Type B pancreatic cell (in vitro differentiated cells): Measurements from ENCODE around the gene AKIRIN2. TPM values are rescaled to one million over a fixed set of nuclear protein-coding genes. Genes with fewer than 3 reads are reported as not detected.

Experiments
- DNase-seq: peaks from one replicate; pipeline ENCODE4 v3.0.0; 2021; ENCODE audit warnings: mixed read lengths; ENCODE audit not compliant: unreplicated experiment; ENCODE audit errors: extremely low spot score
- H3K27ac Mint-ChIP-seq: 2 replicates; pipeline ENCODE4 v1.8.0; 2021; ENCODE audit warnings: mild to moderate bottlenecking, mixed read lengths
- H3K27me3 Mint-ChIP-seq: 2 replicates; pipeline ENCODE4 v1.8.0; 2021; ENCODE audit warnings: mixed read lengths
- H3K36me3 Mint-ChIP-seq: 2 replicates; pipeline ENCODE4 v1.8.0; 2021; ENCODE audit warnings: mixed read lengths
- H3K4me1 Mint-ChIP-seq: one replicate; pipeline ENCODE4 v1.8.0; 2021; ENCODE audit warnings: mixed read lengths; ENCODE audit not compliant: unreplicated experiment
- H3K4me3 Mint-ChIP-seq: 2 replicates; pipeline ENCODE4 v1.8.0; 2021; ENCODE audit warnings: mild to moderate bottlenecking, mixed read lengths
- H3K9me3 Mint-ChIP-seq: 2 replicates; pipeline ENCODE4 v1.8.0; 2021; ENCODE audit warnings: mixed read lengths
- CTCF ChIP-seq: fragments of 200-600 bp; sonication (generic); conservative IDR thresholded peaks from 2 replicates; pipeline ENCODE4 v1.5.0; 2021; ENCODE audit warnings: antibody characterized with exemption, mild to moderate bottlenecking
- total RNA-seq: library from RNA; stranded (reverse); gene quantifications from 2 replicates; pipeline ENCODE4 v1.2.1, GENCODE V29; 2021; ENCODE audit warnings: low replicate concordance

The AKIRIN2 gene
- total RNA-seq, 1 donor from 2014 or later, result 61.7 TPM

GRCh38 chr6:87672641-87673040, 29.4 kb downstream of the AKIRIN2 start:
- H3K4me3 Mint-ChIP-seq, result no peak overlapping the region
- H3K9me3 Mint-ChIP-seq, result no peaks in the 10 kb centered on the region
- H3K27me3 Mint-ChIP-seq, result no peaks in the 10 kb centered on the region
- peaks cover 35% of the 10 kb centered on the region for H3K36me3 Mint-ChIP-seq
- no peak overlapping the region for H3K27ac Mint-ChIP-seq
- TF ChIP-seq CTCF, result no peak
- H3K4me1 Mint-ChIP-seq, result peaks cover 7% of the 10 kb centered on the region
- no peak for DNase-seq

DNA sequence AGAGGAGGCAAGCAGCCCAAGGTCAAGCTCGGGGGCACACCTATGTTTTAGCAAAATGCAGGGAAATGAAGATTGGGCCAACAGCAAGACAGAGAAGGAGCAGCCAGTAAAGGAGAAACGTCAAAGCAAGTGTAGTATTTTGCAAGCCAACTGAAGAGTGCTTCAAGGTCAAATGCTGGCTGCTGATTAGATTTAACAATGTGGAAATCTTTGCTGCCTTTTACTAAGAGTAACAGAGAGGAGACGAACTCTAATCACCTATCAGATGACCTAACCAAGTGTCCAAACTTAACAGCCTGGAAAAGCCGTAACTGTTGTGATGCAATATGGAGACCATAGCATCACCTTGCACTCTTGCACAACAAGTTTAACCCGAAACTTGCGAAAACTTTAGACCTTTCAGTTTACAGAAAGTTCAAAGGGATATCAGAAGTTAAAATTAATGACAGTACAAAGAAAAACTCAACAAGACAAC, 30.4 kb downstream of the AKIRIN2 start:
- TF ChIP-seq CTCF, result no peak

GRCh38 chr6:87670707-87671106, 31.3 kb downstream of the AKIRIN2 start:
- Mint-ChIP-seq H3K36me3 (peaks cover 32% of the 10 kb centered on the region), H3K27me3 (no peaks in the 10 kb centered on the region)

More for the DNA sequence above, 30.4 kb downstream of the AKIRIN2 start:
- no peak for DNase-seq
- Mint-ChIP-seq H3K9me3 (no peaks in the 10 kb centered on the region), H3K27ac (peak overlapping the region; percentile 33), H3K4me1 (peaks cover 7% of the 10 kb centered on the region), H3K4me3 (no peak overlapping the region), H3K27me3 (no peaks in the 10 kb centered on the region), H3K36me3 (peaks cover 35% of the 10 kb centered on the region)

DNA sequence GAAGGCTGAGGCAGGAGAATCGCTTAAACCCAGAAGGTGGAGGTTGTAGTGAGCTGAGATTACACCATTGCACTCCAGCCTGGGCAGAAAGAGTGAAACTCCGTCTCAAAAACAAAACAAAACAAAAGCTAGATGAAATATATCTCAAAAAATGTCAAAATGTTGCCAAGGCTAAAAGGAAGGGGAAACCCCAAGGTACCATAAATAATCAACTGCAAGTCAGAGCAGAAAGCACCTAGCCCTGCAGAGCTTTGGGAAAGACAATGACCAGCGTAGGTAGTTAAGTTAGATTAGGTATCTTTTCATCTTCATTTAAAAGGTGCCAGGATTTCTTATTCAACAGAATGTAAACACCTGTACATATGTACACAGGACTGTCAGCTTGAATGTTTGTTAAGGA, 33.0 kb downstream of the AKIRIN2 start:
- TF ChIP-seq CTCF, result no peak
- peaks cover 26% of the 10 kb centered on the region for H3K36me3 Mint-ChIP-seq

More at GRCh38 chr6:87670707-87671106, 31.3 kb downstream of the AKIRIN2 start:
- no peak for DNase-seq
- Mint-ChIP-seq H3K27ac (peak overlapping the region; percentile 33), H3K4me1 (peaks cover 7% of the 10 kb centered on the region), H3K9me3 (no peaks in the 10 kb centered on the region), H3K4me3 (no peak overlapping the region)
- TF ChIP-seq CTCF, result no peak

DNA sequence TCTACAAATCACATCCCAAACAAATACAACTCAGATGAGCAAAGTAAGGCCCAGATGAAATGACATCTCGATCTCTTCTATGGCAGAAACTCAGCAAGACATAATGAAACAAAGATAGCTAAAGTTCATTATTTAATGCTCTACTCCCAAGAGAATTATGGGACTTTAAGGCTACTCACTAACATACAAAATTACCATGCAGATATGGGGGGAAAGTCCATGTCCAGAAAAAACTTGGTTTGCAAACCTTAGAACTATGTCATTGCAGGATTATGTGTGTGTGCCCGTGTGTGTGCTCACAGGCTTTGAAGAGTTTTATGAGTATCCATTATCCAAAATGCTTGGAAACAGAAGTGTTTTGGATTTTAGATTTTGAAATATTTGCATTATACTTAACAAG, 34.0 kb downstream of the AKIRIN2 start:
- no peak overlapping the region for H3K4me3 Mint-ChIP-seq
- no peaks in the 10 kb centered on the region for H3K9me3 Mint-ChIP-seq
- H3K27ac Mint-ChIP-seq, result no peak overlapping the region
- peaks cover 26% of the 10 kb centered on the region for H3K36me3 Mint-ChIP-seq
- TF ChIP-seq CTCF, result no peak
- peaks cover 7% of the 10 kb centered on the region for H3K4me1 Mint-ChIP-seq
- no peaks in the 10 kb centered on the region for H3K27me3 Mint-ChIP-seq
- no peak for DNase-seq

More for the DNA sequence above, 33.0 kb downstream of the AKIRIN2 start:
- Mint-ChIP-seq H3K4me3 (no peak overlapping the region), H3K9me3 (no peaks in the 10 kb centered on the region), H3K27me3 (no peaks in the 10 kb centered on the region), H3K4me1 (peaks cover 7% of the 10 kb centered on the region), H3K27ac (no peak overlapping the region)
- no peak for DNase-seq

DNA sequence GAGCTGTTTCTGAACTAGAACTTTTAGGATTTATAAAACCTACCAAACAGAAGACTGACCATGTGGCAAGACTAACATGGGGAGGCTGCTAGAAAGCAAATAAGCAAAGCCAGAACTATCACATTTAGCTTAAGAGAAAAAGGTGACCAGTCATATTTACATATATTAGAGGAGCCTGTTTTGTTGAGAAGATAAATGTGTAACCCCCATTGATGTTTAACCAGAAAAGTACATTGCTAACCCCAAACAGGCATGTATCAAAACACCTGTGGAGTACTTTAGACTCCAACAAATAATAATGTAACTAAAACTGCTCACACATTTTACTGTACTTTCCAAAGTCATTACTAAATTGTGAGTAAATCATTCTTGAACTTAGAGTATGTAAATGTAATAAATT, 35.0 kb downstream of the AKIRIN2 start:
- no peak for DNase-seq
- H3K36me3 Mint-ChIP-seq, result peaks cover 23% of the 10 kb centered on the region
- H3K4me3 Mint-ChIP-seq, result no peak overlapping the region
- no peaks in the 10 kb centered on the region for H3K9me3 Mint-ChIP-seq
- no peak for TF ChIP-seq CTCF
- H3K4me1 Mint-ChIP-seq, result peaks cover 7% of the 10 kb centered on the region
- H3K27me3 Mint-ChIP-seq, result no peaks in the 10 kb centered on the region
- H3K27ac Mint-ChIP-seq, result no peak overlapping the region
